Measurements from ENCODE around the gene ATP11A.

DNA sequence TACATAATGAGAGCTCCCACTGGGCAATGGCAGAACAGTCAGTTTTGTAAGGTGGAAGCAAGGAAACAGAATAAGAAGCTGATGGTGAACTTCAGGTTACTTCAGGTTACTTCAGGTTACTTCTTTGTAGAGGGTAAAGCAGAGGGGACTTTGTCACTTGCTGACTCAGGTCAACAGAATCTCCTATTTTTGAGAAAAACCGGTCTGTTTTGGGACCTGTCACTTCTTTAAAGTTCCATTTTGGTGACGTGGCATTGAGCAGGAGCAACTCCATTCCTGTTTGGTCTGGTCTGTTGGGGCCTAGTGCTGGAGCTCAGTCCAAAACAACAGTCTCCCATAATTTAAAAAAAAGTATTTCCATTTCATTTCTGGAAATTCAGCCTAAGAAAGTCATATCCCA is 29.7 kb downstream of the ATP11A start:
- TF ChIP-seq CTCF (IDR thresholded peaks at IDR 0.05) (no peak), EP300 (IDR thresholded peaks at IDR 0.05) (no peak), POLR2A (IDR thresholded peaks at IDR 0.05) (no peak)
